ENCODE data around the gene TEX48.
A peak's percentile ranks its signal among the peaks of the same experiment; 100 is the strongest.

Gene TEX48

GRCh38 chr9:114666401-114666800 lies 15.6 kb downstream of the TEX48 start:
- DNase-seq = no peak

DNA sequence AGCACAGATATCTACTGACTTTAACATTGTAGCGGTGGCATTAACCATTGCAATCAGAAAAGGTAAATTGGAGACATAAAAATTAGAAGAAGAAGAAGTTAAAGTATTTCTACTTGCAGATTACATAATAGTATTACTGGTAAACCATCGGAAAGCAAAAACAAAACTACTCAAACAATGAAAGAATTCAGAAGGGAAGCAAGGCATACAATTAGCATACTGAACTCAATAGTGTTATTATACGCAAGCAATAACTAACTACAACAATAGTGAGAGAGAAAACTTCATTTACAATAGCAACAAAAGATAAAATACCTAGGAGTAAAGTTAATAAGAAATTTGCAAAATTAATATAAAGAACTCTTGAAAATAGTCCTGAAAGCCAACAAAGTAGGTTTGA lies 17.8 kb downstream of the TEX48 start:
- DNase-seq = no peak

- DNase-seq = peak; percentile 70
Observed at GRCh38 chr9:114662081-114662989, 19.7 kb downstream of the TEX48 start.

DNA sequence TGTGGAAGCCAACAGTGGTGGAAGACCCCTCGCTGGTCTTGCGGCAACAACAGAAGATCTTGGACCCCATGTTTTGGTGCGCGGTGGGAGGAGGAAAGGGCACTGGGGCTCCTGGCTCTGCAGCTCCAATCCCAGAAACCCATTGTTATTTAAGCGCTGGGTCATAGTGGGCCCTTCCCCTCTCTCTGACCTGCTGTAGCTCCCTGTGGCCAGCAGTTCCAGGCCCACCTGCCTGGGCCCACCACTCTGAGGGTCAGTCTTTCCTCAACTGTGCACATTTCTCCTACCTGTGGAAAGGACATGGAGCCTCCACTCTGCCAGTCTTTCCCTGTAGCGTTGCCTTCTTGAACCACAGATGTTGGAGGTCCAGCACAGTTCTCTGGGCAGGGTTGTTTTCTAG lies 24.3 kb downstream of the TEX48 start, which contains the start of gene TEX53:
Gene TEX53, minus strand, starts transcription at position 101 of the 400 bp plus-strand sequence. Its CDS starts 31 bp downstream, at position 70.
- no peak for DNase-seq

DNA sequence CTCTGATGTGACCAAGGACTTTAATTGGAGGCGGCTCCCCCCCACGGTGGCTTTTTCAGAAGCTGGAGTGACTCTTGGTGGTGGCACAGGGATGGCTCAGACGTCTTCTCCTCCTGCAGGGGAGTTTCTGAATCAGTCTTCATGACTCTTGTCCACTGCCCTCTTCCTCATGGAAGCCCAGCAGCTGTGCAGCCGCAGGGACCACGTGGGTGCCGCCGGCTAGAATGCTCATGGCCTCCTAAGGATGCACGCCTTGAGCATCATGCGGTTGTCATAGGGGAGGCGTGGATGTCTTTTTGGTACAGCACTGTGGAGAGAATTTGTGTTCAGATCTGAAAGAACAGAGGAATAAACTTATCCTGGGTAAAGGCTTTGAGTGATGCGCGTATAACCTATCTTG lies 25.7 kb downstream of the TEX48 start:
- no peak for DNase-seq

GRCh38 chr9:114655689-114656088 lies 26.3 kb downstream of the TEX48 start:
- no peak for DNase-seq

- peak; percentile 92 for DNase-seq
Observed at GRCh38 chr9:114653556-114654159, 28.3 kb downstream of the TEX48 start.

DNA sequence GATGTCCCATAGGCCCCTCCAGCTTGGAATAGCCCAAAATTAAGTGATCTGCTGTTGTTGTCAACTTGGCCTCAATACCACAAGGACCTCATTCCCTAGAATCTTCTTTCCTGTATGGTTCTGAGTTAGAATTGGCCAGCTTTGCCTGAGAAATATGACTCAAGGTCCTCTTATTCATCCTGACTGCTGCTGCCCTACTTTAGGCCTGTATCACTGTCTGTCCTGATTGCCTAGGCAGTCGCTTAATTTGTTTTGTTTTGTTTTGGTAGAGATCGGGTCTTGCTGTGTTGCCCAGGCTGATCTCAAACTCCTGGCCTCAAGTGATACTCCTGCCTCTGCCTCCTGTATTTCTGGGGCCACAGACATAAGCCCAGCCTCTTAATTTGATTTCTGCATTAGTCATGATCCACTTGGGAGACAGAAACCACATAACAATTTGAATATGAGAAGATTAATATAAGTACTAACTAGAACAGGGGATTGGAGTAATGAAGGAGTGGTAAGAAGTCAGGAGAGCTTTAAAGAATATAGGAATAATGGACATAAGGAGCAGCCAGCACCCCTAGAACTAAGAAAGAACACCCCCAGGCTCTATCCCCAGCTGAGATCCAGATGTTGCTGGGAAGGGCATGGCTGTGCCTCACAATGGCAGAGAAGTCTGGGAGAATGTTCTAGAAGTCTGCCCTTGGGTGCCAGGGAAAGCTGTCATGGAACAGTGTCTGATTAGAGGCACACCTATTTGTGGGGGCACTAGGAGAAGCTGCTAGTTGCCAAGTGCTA lies 29.0 kb downstream of the TEX48 start:
- no peak for DNase-seq

GRCh38 chr9:114643896-114644295 lies 38.1 kb downstream of the TEX48 start:
- no peak for DNase-seq

DNA sequence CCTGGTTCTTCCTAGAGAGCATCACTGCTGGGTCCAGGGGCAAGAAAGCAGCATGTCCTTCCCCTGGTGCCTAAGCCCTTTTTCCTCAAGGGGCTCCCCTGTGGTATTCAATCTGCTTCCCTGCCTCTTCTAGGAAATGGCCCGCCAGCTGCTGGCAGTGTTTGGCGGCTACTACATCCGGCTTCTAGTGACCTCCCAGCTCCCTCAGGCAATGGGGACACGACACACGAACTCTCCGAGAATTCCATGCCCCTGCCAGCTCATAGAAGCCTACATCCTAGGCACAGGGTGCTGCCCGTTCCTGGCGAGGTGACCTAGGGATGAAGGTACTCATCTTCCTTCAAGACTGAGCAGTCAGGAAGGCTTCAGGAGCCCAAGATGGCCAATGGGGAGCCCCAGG lies 39.0 kb downstream of the TEX48 start:
- DNase-seq = no peak

- peak; percentile 57 for DNase-seq
Observed at GRCh38 chr9:114641967-114642366, 40.0 kb downstream of the TEX48 start.

DNA sequence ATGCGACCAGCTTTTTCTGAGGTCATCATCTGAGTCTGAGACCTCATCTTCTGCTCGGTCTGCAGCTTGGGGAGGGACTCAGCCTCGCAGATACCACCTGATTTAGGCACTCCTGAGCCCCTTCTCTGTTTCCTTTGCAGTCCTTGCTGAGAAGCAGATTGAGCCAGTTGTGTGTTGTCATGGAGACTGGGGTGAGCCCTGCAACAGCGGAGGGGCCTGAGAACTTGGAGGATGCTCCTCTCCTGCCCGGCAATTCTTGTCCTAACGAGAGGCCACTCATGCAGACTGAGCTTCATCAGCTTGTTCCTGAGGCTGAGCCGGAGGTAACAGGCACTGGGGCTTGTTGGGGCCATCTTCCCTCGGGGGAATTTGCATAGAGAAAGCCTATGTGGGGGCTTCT lies 43.6 kb downstream of the TEX48 start:
- no peak for DNase-seq

GRCh38 chr9:114634387-114634786 lies 47.6 kb downstream of the TEX48 start:
- no peak for DNase-seq

GRCh38 chr9:114633438-114634089 lies 48.4 kb downstream of the TEX48 start:
- DNase-seq = no peak

GRCh38 chr9:114631166-114631565 lies 50.8 kb downstream of the TEX48 start:
- DNase-seq = no peak

GRCh38 chr9:114629563-114630090 lies 52.4 kb downstream of the TEX48 start:
- DNase-seq = no peak

DNA sequence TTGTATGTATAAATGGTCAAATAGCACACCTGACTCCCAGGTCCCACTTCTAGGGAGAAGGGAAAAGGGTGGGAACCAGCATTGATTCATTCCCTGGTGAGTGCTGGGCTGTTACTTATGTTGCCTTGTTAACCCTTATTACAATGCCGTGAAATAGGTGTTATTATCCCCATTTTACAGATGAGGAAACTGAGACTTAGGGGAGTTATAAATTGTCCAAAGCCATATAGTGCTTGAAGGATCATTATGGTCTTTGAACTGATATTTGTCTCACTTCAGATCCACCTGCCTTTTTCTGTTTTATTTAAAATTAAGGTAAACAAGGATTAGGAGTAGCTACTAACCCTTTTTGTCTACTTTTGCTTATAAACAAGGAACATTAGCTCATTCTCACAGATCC lies 54.4 kb downstream of the TEX48 start:
- no peak for DNase-seq

- no peak for DNase-seq
Observed at GRCh38 chr9:114626415-114627020, 55.5 kb downstream of the TEX48 start.

DNA sequence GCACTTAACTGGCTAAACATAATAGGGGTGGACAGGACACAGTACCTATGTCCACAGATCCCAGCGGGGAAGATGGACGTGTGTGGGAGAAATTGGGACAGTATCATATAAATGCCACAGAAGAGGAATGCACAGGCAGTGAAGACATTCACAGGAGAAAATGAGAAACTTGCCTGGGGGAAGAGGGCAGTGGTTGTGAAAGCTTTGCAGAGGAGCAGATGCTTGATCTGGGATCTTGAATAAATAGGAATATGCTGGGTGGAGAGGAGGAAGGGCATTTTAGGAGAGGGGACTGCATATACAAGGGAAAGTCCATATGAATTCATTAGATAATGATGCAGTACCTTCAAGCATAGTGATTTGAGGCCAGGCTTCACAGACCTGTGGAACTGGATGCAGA lies 57.3 kb downstream of the TEX48 start:
- no peak for DNase-seq

- DNase-seq = no peak
Observed at GRCh38 chr9:114621975-114622609, 59.9 kb downstream of the TEX48 start.

- no peak for DNase-seq
Observed at GRCh38 chr9:114621561-114621960, 60.4 kb downstream of the TEX48 start.
